GM12872 (cell line): ENCODE data around the gene NCKAP1.

Experiments used
- TF ChIP-seq, protein P1 (sequence below): IDR thresholded peaks from 3 replicates; pipeline ENCODE4 v1.5.1; 2011; ENCODE audit warnings: low read depth, mild to moderate bottlenecking, low read length, moderate library complexity; ENCODE audit not compliant: insufficient read depth

Gene NCKAP1

DNA sequence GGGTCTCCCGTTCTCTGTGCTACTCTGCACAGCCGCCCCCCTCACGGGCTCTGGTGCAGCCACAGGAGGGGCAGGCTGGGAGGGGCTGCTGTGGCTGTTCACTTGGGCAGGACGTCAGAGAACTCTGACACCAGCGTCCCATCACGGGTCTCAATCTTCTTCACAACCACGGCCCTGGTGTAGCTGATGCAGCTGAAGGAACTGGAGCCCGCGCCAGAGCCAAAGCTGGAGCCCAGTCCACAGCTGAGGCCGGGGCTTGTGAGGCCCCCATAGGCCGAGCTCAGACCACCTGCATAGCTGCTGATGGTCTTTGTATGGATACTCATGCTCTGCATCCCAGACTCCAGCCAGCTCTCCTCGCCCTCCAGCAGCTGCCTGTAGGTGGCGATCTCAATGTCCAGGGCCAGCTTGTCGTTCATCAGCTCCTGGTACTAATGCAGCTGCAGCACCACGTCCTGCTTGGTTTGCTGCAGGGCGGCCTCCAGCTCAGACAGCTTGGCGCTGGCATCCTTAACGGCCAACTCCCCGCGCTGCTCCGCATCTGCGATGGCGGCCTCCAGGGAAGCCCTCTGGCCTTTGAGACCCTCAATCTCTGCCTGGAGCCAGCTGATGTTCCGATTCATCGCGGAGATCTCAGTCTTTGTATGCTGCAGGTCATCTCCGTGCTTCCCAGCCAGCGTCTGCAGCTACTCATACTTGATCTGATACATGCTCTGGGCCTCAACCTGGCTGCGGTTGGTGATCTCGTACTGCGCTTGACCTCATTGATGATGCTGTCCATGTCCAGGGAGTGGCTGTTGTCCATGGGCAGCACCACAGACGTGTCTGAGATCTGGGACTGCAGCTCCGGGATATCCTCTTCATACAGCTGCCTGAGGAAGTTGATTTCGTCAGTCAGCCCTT is 32.9 kb upstream of the NCKAP1 start:
- TF ChIP-seq, protein P1, sequence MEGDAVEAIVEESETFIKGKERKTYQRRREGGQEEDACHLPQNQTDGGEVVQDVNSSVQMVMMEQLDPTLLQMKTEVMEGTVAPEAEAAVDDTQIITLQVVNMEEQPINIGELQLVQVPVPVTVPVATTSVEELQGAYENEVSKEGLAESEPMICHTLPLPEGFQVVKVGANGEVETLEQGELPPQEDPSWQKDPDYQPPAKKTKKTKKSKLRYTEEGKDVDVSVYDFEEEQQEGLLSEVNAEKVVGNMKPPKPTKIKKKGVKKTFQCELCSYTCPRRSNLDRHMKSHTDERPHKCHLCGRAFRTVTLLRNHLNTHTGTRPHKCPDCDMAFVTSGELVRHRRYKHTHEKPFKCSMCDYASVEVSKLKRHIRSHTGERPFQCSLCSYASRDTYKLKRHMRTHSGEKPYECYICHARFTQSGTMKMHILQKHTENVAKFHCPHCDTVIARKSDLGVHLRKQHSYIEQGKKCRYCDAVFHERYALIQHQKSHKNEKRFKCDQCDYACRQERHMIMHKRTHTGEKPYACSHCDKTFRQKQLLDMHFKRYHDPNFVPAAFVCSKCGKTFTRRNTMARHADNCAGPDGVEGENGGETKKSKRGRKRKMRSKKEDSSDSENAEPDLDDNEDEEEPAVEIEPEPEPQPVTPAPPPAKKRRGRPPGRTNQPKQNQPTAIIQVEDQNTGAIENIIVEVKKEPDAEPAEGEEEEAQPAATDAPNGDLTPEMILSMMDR, result peak; percentile 57

DNA sequence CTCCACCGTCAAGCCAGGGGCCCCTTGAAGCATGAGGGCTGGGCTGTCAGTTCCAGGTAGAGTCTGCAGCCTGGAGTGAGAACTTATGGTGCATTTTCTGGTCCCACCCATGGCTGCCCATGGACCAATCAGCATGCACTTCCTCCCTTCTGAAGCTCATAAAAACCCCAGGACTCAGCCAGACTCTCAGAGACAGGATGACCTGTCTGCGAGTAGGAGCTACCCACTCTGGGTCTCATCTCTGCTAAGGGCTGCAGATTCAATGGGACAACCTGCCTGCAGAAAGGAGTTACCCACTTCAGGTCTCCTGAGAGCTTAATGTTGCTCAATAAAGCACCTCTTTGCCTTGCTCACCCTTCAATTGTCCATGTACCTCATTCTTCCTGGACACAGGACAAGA is 30.9 kb upstream of the NCKAP1 start:
- TF ChIP-seq, protein P1, result no peak

DNA sequence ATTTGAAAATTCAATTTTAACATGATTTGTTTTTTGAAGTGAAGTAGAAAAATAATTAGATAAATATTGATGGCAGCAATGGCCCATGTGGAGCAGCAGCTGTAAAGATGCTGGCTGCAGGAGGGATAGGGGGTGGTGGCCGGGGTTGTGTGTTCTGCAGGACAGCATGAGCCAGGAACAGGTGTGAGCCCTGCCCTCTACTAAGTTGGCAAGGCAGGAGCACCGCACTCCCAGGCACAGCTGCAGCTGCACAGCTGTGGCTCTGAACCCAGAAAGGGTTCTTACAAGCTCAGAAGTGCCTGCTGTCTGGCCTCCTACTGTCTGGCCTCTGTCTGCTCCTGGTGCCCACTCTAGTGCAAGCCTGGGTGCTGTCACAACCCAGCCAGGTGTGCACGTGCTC is 30.3 kb upstream of the NCKAP1 start:
- TF ChIP-seq, protein P1, result no peak

DNA sequence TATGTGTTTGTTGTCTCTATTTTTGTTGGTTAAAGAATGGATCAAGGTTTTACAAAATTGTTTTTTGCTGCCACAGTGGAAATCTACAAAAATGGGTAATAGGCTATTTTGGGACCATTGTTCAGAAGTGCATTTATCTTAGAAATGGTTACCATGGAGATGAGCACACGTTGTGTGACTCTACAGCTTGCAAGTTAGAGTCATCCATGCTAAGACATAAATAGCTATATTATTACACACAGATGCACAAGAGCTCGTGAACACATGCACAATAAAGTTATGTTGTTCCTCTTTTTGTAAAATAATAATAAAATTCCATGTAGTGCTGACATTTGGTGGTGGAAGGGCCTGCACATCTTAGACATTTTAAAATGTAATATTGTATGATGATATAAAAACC is 24.8 kb upstream of the NCKAP1 start:
- TF ChIP-seq, protein P1, result no peak

DNA sequence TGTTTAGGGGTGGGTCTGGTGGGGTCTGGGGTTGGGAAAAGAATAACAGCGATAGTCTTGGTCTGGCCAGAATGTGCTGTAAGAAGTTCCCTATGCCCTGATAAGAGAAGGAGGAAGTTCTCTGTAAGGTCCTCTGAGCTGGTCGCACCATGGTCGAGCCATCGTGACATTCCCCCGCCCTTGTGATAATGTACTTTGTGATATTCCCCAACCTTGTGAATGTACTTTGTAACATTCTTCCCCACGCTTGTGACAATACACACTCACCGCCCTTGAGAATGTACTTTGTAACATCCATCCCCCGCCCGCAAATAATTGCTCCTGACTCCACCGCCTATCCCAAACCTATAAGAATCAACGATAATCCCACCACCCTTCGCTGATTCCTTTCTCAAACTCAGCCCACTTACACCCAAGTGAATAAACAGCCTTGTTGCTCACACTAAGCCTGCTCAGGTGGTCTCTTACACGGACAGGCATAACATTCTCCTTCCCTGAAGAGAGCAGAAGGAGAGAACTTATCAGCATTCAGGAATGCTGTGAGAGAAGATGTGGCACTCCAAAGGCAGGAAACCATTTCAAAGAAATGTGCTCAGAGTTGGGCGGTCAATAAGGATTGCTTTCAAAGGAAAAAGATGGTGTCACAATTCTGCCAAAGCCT is 22.4 kb upstream of the NCKAP1 start:
- TF ChIP-seq, protein P1, result no peak

DNA sequence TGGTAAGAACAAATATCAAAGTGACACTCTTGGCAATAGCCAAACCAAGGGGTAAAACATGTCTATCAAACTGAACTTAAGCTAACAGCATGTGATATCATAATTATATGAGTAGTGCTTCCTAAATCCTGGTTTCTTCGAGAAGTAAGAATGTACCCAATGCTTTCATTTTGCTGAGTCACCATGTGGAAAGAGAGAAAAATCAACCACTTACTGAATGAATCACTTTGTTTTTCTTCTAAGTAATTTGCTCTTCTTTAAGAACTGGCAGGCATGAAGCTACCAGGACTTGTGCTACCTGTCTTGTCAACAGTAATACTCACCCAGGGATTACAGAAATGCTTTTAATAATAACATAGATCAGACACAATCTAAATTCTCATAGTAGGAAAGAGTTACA is 21.3 kb upstream of the NCKAP1 start:
- TF ChIP-seq, protein P1, result no peak

DNA sequence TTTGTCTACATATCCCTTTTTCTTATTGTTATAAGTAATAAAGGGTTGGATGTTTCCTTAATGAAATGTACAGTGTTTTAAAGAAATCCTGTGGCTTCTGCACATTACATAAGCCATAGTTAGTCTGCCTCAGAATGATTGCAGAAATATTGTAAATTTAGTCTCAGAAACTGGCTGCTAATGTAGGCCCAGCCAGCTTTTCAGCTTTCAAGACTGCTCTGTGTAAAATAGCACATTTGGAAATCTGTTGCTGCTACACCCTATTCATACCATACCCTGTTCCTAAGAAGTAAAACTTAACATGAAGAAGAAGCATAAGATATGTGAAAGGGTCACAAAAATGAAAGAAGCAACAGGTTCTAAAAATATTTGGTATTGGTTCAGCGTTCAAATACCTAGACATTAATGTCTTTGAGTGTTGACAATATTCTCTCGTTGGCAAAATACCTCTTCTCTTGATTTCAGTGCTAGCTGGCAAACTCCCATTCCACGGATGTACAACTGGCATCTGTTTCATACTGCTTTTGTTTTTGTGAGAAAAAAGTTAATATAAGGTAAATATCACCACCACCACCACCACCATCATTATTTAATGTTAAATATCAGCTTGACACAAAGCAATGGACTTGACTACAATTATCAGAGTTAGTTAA is 19.2 kb upstream of the NCKAP1 start:
- TF ChIP-seq, protein P1, result no peak
